GM15510 (cell line): Measurements from ENCODE around the gene DCUN1D3.

Source experiments
- POLR2A ChIP-seq: IDR thresholded peaks from 3 replicates; pipeline ENCODE4 v1.6.1; 2011; ENCODE audit warnings: borderline replicate concordance; ENCODE audit not compliant: insufficient read length; ENCODE audit errors: extremely low read depth

Gene DCUN1D3

DNA sequence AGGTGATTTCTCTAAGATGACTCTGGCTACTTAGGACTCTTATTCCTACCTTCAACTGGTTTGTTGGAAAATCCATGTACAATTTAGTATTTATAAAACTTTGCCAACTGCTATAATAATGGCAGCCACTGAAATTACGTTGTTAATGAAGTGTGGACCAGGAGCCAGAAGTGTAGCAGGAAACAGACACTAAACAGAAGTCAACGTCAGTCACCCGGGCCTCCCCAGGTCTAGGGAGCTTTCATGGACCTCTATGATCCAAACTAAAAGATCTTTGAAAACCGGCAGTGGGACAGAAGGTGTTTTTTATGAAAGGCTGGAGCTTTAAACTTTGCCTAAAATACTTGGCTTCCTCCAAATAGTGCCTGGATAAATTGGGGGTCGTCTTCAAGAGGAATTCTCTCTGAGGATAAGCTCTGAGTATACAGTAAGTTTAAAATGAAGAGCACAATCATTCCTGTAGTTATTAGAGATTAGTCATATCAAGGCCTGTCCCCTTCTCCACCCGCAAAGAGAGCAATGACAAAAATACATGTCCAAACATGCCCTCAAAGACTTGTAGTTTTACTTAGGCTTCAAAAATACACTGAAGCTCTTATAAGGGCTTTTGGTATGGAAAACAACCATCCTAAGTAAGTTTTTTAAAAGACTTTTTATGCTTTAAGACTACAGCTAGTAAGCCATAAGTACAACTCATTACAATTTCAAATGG, 34.6 kb downstream of the DCUN1D3 start:
- no peak for TF ChIP-seq POLR2A

DNA sequence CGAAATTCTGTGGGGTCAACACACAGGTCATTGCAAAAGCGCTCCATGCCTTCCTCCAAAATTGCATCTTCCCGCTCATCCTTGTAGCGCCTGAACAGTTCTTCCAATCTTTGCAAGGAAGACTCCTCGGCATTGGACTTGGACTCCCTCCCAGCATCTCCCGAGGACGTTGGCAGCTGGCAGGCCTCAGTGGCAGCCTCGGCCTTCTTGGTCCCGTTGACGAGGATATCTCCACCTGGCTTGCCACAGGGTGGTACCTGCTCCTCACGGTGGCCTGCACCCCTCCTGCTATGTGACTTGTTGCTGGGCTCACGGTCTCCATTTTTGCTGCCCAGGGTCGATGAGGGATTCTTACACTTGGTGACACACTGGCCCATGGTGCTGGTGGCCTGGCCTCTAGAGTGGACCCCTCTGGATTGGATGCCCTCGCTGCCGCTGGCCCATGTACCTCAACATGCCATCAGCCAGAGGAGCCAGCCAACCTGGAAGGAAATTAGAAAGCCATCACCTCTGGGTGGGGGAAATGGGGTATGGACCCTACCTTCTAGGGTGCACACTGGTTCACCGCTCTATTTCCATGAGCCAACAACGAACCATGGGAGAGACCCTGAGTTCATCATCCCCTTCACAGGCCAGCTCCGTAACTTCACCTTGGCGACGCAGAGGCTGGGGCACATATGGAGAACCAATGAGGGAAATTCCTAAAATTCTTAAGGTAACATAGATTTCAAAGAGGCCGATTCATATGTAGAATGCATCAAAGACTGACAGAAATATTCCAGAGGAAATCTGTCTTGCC, 37.8 kb downstream of the DCUN1D3 start:
- TF ChIP-seq POLR2A: no peak

DNA sequence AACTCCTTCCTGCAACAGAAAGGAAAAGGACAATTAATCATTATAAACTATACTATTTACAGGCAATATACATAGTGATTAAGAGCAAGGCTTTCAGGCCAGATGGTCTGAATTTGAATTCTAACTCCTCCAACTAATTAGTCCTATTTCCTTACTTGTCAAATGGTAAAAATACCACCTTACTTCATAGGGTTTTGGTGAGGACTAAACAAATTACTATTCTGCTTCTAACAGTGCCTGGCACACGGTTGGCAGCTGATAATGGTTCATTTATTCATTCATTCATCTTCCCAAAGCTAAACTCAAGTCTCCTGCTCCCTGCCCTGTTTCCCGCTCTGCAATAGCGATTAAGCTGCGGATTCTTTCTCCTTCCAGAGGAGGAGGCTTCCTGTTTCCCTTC, 39.8 kb downstream of the DCUN1D3 start:
- no peak for TF ChIP-seq POLR2A

DNA sequence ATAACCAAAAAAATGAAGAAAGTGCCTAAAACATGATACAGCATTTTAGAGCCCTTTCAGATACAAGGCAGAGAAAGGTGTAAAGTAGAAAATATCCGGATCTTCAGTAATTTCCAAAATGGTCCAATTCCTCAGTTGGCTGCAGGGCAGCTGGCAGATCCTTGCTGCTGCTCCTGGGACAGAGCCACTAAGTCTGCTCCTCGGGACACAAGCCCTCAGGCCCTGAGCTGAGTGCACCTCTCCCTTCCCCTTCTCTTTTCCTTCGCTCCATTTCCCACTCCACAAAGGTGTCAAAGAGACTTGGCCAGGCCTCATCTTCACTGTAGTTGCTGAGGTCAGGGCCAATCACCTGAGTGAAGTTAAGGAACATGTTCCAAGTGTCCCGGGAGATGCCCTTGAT, 40.5 kb downstream of the DCUN1D3 start:
- no peak for TF ChIP-seq POLR2A

GRCh38 chr16:20859229-20859628, 40.9 kb downstream of the DCUN1D3 start:
- no peak for TF ChIP-seq POLR2A

- no peak for TF ChIP-seq POLR2A
These were observed 42.9 kb downstream of the DCUN1D3 start for GRCh38 chr16:20857281-20857680.

- TF ChIP-seq POLR2A: no peak
These were observed 45.2 kb downstream of the DCUN1D3 start for GRCh38 chr16:20854963-20855362.

- no peak for TF ChIP-seq POLR2A
These were observed 46.1 kb downstream of the DCUN1D3 start for GRCh38 chr16:20853981-20854620.

- no peak for TF ChIP-seq POLR2A
These were observed 47.0 kb downstream of the DCUN1D3 start for GRCh38 chr16:20853143-20853542.

- no peak for TF ChIP-seq POLR2A
These were observed 48.6 kb downstream of the DCUN1D3 start for GRCh38 chr16:20851601-20852000.

GRCh38 chr16:20850981-20851380, 49.2 kb downstream of the DCUN1D3 start:
- no peak for TF ChIP-seq POLR2A

DNA sequence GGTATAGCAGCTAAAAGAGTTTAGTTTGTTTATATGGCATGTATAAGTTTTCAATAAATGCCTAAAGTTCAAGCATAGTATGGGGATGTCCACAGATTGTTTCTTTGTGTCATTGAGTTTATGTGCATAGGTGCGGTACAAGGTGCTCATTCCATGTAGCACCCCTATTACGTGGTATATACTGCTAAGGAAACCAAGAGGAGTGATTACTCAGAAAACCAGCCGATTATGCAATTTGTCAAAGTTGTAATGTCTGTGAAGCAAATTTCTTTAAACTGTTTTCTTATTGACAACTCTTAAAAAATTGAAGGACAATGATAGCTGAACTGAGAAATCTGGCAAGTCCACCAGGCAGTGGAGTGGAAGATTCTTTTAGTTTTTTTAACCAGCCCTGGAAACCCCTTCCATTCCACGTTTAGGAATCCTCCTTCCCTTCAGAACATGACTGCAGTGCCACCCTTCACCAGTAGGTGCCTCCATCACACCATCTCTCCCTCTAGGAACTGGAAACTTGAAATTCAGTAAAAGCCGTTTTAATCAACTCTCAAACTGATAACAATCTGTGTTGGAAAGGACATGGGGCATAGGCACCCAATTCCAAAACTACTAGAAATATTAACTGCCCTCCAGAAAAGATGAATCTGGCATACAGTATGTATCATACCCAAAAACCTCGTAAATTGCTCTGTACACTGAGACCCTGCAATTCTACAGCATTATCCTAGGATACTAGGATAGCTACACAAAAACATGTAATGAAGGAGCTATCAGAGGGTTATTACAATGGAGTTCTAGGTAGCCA, 50.4 kb downstream of the DCUN1D3 start:
- TF ChIP-seq POLR2A: no peak

- no peak for TF ChIP-seq POLR2A
These were observed 52.6 kb downstream of the DCUN1D3 start for GRCh38 chr16:20847550-20847949.

DNA sequence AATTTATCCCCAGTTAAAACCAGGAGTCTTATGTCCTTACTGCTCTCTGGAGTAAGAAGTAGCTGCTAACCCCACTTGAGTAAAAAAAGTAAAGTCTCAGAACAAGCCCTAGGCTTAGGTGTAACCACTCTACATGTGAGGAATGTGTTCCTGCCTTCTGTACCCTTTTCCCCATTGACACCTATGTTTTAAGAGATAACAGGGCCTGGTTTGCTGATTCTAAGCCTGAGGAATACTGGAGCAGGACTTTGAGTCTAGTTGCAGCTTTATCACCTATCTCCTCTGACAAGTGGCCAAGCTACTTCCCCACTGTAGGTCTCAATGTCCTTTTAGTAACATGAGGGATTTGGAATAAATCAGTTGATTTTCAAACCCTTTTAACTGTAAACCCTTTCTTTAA, 53.6 kb downstream of the DCUN1D3 start:
- no peak for TF ChIP-seq POLR2A

GRCh38 chr16:20846030-20846429, 54.1 kb downstream of the DCUN1D3 start:
- no peak for TF ChIP-seq POLR2A
